DOHH2 (cell line): Measurements from ENCODE around the gene GBE1.
"Not testable (repeated sequence)": the region's sequence is repeated elsewhere in the genome, so short reads cannot be mapped to it uniquely, and the experiment has no call there.

Experiments
- H3F3A ChIP-seq: fragments of 200-600 bp; sonication (generic), shearing (Covaris generic); 2 replicates; pipeline ENCODE4 v1.6.0; 2016; ENCODE audit warnings: antibody characterized with exemption, mild to moderate bottlenecking; ENCODE audit not compliant: control insufficient read depth, insufficient read depth
- H3K27ac ChIP-seq: fragments of 200-600 bp; sonication (generic); 2 replicates; pipeline ENCODE4 v1.5.1; 2014; ENCODE audit warnings: low read depth, mild to moderate bottlenecking, low read length, moderate library complexity
- H3K27me3 ChIP-seq: fragments of 200-600 bp; sonication (generic); 2 replicates; pipeline ENCODE4 v1.6.1; 2014; ENCODE audit warnings: mild to moderate bottlenecking, low read length, mixed read lengths; ENCODE audit not compliant: control insufficient read depth
- H3K36me3 ChIP-seq: fragments of 200-600 bp; sonication (generic); 2 replicates; pipeline ENCODE4 v1.6.1; 2014; ENCODE audit warnings: mild to moderate bottlenecking, low read length, moderate library complexity, mixed read lengths; ENCODE audit not compliant: control insufficient read depth
- H3K4me1 ChIP-seq: fragments of 200-600 bp; sonication (generic); 2 replicates; pipeline ENCODE4 v1.6.1; 2014; ENCODE audit warnings: mild to moderate bottlenecking, low read length, mixed read lengths; ENCODE audit not compliant: control insufficient read depth
- H3K4me2 ChIP-seq: fragments of 200-600 bp; sonication (generic); 2 replicates; pipeline ENCODE4 v1.6.0; 2014; ENCODE audit warnings: mild to moderate bottlenecking, low read length, moderate library complexity
- H3K4me3 ChIP-seq: fragments of 200-600 bp; sonication (generic); 2 replicates; pipeline ENCODE4 v1.5.1; 2014; ENCODE audit warnings: mild to moderate bottlenecking, low read length, mixed read lengths
- H3K79me2 ChIP-seq: fragments of 200-600 bp; sonication (generic); 2 replicates; pipeline ENCODE4 v1.6.1; 2014; ENCODE audit warnings: mild to moderate bottlenecking, low read length, mixed read lengths; ENCODE audit not compliant: control insufficient read depth
- H3K9me2 ChIP-seq: fragments of 200-600 bp; sonication (generic); replicated peaks from 2 replicates; pipeline ENCODE4 v1.6.1; 2014; ENCODE audit warnings: mild to moderate bottlenecking, low read length, mixed read lengths; ENCODE audit not compliant: control insufficient read depth
- H3K9me3 ChIP-seq: fragments of 200-600 bp; sonication (generic); 2 replicates; pipeline ENCODE4 v1.6.1; 2014; ENCODE audit warnings: antibody characterized with exemption, low read length, mixed read lengths; ENCODE audit not compliant: control insufficient read depth, insufficient read depth
- H4K20me1 ChIP-seq: fragments of 200-600 bp; sonication (generic); 2 replicates; pipeline ENCODE4 v1.6.0; 2014; ENCODE audit warnings: low read depth, mild to moderate bottlenecking, antibody characterized with exemption, low read length, moderate library complexity; ENCODE audit not compliant: control insufficient read depth, insufficient read depth
- CTCF ChIP-seq: fragments of 200-600 bp; sonication (generic); IDR thresholded peaks from one replicate; pipeline ENCODE4 v1.5.1; 2014; ENCODE audit warnings: antibody characterized with exemption, mild to moderate bottlenecking, low read depth, low read length; ENCODE audit not compliant: poor library complexity, severe bottlenecking
- EZH2phosphoT487 ChIP-seq: fragments of 200-600 bp; sonication (generic); IDR thresholded peaks from 2 replicates; pipeline ENCODE4 v1.6.1; 2017; ENCODE audit warnings: borderline replicate concordance, mild to moderate bottlenecking, antibody characterized with exemption, low read length, moderate library complexity, mixed read lengths

The GBE1 gene

GRCh38 chr3:81760215-81760614 lies 1.2 kb downstream of the GBE1 start:
- Histone ChIP-seq H3F3A (peaks cover 15% of the 10 kb centered on the region), H3K4me2 (peak overlapping the region; percentile 81), H3K79me2 (peaks cover 23% of the 10 kb centered on the region), H3K27me3 (no peaks in the 10 kb centered on the region), H3K36me3 (peaks cover 39% of the 10 kb centered on the region), H4K20me1 (no peaks in the 10 kb centered on the region), H3K4me3 (peak overlapping the region; percentile 83), H3K9me3 (peaks cover 13% of the 10 kb centered on the region), H3K27ac (peak overlapping the region; percentile 70), H3K4me1 (peaks cover 33% of the 10 kb centered on the region), H3K9me2 (no peaks in the 10 kb centered on the region)
- TF ChIP-seq CTCF (no peak), EZH2phosphoT487 (no peak)

- not testable (repeated sequence) for H3K27ac ChIP-seq, H3K9me2 ChIP-seq, H3K4me3 ChIP-seq, H3K27me3 ChIP-seq, H4K20me1 ChIP-seq, H3K4me2 ChIP-seq
- H3K9me3 ChIP-seq: peaks cover 20% of the 10 kb centered on the region
- peaks cover 15% of the 10 kb centered on the region for H3F3A ChIP-seq
- peaks cover 42% of the 10 kb centered on the region for H3K36me3 ChIP-seq
- peaks cover 33% of the 10 kb centered on the region for H3K4me1 ChIP-seq
- peaks cover 30% of the 10 kb centered on the region for H3K79me2 ChIP-seq
These were observed 2.7 kb downstream of the GBE1 start for GRCh38 chr3:81758771-81759170.

GRCh38 chr3:81758275-81758674 lies 3.2 kb downstream of the GBE1 start:
- no peak overlapping the region for H3K4me2 ChIP-seq
- peaks cover 45% of the 10 kb centered on the region for H3K36me3 ChIP-seq
- peaks cover 20% of the 10 kb centered on the region for H3K9me3 ChIP-seq
- H3K27ac ChIP-seq: no peak overlapping the region
- TF ChIP-seq EZH2phosphoT487: no peak
- TF ChIP-seq CTCF: no peak
- H3K4me3 ChIP-seq: no peak overlapping the region
- peaks cover 32% of the 10 kb centered on the region for H3K4me1 ChIP-seq
- H3K9me2 ChIP-seq: no peaks in the 10 kb centered on the region
- H3F3A ChIP-seq: peaks cover 13% of the 10 kb centered on the region
- no peaks in the 10 kb centered on the region for H3K27me3 ChIP-seq
- peaks cover 34% of the 10 kb centered on the region for H3K79me2 ChIP-seq
- no peaks in the 10 kb centered on the region for H4K20me1 ChIP-seq

- peaks cover 31% of the 10 kb centered on the region for H3K36me3 ChIP-seq
- H3K27me3 ChIP-seq: no peaks in the 10 kb centered on the region
- H3K27ac ChIP-seq: no peak overlapping the region
- H3K4me3 ChIP-seq: no peak overlapping the region
- H3K79me2 ChIP-seq: peaks cover 16% of the 10 kb centered on the region
- no peaks in the 10 kb centered on the region for H3F3A ChIP-seq
- peaks cover 13% of the 10 kb centered on the region for H3K9me3 ChIP-seq
- H4K20me1 ChIP-seq: no peaks in the 10 kb centered on the region
- no peak overlapping the region for H3K4me2 ChIP-seq
- H3K4me1 ChIP-seq: no peaks in the 10 kb centered on the region
- no peaks in the 10 kb centered on the region for H3K9me2 ChIP-seq
- TF ChIP-seq EZH2phosphoT487 (no peak), CTCF (no peak)
These were observed 7.9 kb downstream of the GBE1 start for GRCh38 chr3:81753416-81754027.
